Right atrium auricular region (tissue), 2 donors: ENCODE measurements around the gene TPBGL. TPM values are rescaled to one million over a fixed set of nuclear protein-coding genes. Genes with fewer than 3 reads are reported as not detected.

ENCODE experiments used
- DNase-seq: peaks from one replicate; pipeline ENCODE4 v3.0.0-alpha.2; 2019; ENCODE audit warnings: low spot score
- H3K27ac ChIP-seq, 2 donors: fragments of 200-600 bp; sonication (generic); 1 replicate in 1 of 2; 2 replicates in 1 of 2; pipeline ENCODE4 v1.5.1; 2016 to 2019
- H3K27me3 ChIP-seq, 2 donors: fragments of 200-600 bp; sonication (generic); one replicate each; pipeline versions ENCODE4 v1.5.1 to v1.6.0; 2017 to 2019
- H3K36me3 ChIP-seq: fragments of 200-600 bp; sonication (generic); one replicate; pipeline ENCODE4 v1.5.1; 2016
- H3K4me1 ChIP-seq, 2 donors: fragments of 200-600 bp; sonication (generic); one replicate each; pipeline versions ENCODE4 v1.5.1 to v1.6.0; 2017 to 2019
- H3K4me3 ChIP-seq, 2 donors: fragments of 200-600 bp; sonication (generic); 1 replicate in 1 of 2; 2 replicates in 1 of 2; pipeline ENCODE4 v1.5.1; 2017 to 2019; ENCODE audit warnings: mild to moderate bottlenecking in 1 of 2, moderate library complexity in 1 of 2
- H3K9me3 ChIP-seq, 2 donors: fragments of 200-600 bp; sonication (generic); one replicate each; pipeline ENCODE4 v1.5.1; 2019
- total RNA-seq, 2 donors: library from RNA; depleted of rRNA; stranded (reverse); fragments of >200 nt; gene quantifications; one replicate each; pipeline ENCODE4 v1.1.0, GENCODE V29; 2016
- TF ChIP-seq, protein P1 (sequence below), 2 donors: fragments of 200-600 bp; sonication (generic); IDR thresholded peaks; one replicate each; pipeline ENCODE4 v1.5.1; 2019; ENCODE audit warnings: antibody characterized with exemption in 2 of 2

TPBGL gene
- total RNA-seq, 2 donors from 2014 or later, result 0.12 to 0.15 TPM

DNA sequence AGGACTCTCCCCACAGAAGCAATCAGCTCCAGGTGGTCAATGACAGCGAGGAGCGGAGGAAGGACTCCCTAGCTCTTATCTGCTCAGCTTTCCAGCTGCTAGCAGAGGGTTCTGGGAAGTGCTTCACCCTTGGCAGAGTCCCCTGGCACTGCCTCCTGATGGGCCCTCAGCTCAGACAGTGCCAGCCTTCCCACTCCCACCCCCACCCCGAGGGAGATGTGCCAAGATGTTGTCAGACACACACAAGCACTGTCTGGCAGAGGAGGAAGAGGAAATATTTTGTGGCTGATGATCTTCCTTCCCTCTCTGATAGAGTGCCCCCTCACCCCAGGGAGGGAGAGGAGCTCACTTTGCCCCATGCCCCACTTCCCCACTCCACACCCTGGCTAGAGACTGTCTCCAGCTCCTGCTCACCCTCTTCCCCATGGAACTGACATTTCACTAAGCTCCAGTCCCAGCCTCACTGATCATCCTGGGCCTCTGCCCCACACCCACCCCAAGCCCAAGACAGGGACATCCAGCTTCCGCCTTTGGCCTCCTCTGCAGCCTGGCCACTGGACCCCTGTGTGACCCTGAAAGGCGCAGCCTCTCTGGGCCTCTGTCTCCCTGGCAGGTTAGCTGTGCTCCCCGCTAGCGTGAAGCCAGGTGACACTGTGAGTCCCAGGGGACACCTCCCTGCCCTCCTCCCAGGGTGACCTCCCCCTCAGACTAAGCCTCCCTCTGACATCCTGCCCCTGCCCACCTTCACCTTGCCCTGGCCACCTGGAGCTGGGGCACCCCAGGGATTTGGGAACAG is 45.2 kb upstream of the TPBGL start:
- H3K27me3 ChIP-seq, result no peaks in the 10 kb centered on the region
- TF ChIP-seq, protein P1, sequence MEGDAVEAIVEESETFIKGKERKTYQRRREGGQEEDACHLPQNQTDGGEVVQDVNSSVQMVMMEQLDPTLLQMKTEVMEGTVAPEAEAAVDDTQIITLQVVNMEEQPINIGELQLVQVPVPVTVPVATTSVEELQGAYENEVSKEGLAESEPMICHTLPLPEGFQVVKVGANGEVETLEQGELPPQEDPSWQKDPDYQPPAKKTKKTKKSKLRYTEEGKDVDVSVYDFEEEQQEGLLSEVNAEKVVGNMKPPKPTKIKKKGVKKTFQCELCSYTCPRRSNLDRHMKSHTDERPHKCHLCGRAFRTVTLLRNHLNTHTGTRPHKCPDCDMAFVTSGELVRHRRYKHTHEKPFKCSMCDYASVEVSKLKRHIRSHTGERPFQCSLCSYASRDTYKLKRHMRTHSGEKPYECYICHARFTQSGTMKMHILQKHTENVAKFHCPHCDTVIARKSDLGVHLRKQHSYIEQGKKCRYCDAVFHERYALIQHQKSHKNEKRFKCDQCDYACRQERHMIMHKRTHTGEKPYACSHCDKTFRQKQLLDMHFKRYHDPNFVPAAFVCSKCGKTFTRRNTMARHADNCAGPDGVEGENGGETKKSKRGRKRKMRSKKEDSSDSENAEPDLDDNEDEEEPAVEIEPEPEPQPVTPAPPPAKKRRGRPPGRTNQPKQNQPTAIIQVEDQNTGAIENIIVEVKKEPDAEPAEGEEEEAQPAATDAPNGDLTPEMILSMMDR (IDR thresholded peaks at IDR 0.05), result no peak
- H3K4me1 ChIP-seq, result peaks cover 0 to 73% of the 10 kb centered on the region in 2 donors
- no peaks in the 10 kb centered on the region for H3K36me3 ChIP-seq
- H3K4me3 ChIP-seq, result no peak overlapping the region
- H3K9me3 ChIP-seq, result no peaks in the 10 kb centered on the region
- DNase-seq, result no peak
- peak overlapping the region; percentile 70 to 76 for H3K27ac ChIP-seq

DNA sequence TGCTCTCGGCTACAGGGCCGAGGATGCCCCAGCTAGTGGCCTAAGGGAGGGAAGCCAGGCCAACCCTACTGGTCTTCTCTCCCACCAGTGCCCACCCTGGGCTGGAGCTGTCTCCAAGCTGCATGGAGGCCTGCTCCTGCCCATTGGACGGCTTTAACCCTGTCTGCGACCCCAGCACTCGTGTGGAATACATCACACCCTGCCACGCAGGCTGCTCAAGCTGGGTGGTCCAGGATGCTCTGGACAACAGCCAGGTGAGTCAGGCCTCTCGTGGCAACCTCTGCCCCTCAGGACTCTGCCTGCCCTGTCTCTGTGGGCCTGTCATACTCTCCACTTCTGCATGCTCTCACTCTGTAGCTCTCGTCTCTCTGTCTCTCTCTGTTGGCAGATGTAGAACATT is 44.1 kb upstream of the TPBGL start:
- Histone ChIP-seq H3K27me3 (no peaks in the 10 kb centered on the region), H3K27ac (peak overlapping the region in 1 of 2 donors; percentile 16), H3K4me1 (peaks cover 0 to 63% of the 10 kb centered on the region in 2 donors), H3K36me3 (no peaks in the 10 kb centered on the region), H3K4me3 (no peak overlapping the region), H3K9me3 (no peaks in the 10 kb centered on the region)
- TF ChIP-seq, protein P1 (IDR thresholded peaks at IDR 0.05), result no peak
- no peak for DNase-seq

DNA sequence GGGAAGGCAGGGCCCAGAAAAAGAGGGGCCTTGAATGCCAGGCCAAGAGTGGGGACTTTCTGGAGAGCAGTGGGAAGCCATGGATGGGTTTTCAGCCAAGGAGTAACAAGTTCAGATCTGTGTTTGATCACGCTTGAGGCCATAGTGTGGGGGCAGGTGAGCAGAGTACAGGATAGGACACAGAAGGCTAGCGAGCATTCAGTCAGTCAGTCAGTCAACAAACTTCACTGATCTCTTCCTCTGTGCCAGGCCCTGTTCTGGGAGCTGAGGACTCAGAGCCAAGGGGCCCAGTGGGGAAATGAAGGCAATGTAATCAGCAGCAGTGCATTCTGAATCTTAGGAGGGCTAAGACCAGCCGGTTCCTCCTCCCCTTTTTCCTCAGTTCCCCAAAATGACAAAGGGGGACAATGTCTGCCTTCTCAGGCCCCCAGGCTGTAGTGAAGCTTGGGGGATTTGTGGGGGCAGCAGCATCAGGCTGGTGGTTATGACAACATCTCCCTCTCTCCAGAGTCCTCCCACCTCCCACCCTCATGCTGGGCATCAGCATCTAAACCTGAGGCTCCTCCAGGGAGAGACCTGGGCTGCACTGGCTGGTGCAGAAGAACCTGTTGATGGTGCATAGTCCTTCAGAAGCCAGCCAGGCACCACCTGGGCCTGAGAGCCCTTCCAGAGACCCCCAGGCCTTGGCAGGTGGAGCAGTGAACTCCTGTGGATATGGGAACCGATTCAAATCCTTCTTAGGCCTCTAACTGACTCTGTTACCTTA is 42.9 kb upstream of the TPBGL start:
- TF ChIP-seq, protein P1 (IDR thresholded peaks at IDR 0.05), result no peak
- no peaks in the 10 kb centered on the region for H3K27me3 ChIP-seq
- H3K36me3 ChIP-seq, result no peaks in the 10 kb centered on the region
- H3K4me3 ChIP-seq, result no peak overlapping the region
- H3K27ac ChIP-seq, result no peak overlapping the region
- H3K4me1 ChIP-seq, result peaks cover 0 to 56% of the 10 kb centered on the region in 2 donors
- H3K9me3 ChIP-seq, result no peaks in the 10 kb centered on the region
- no peak for DNase-seq

DNA sequence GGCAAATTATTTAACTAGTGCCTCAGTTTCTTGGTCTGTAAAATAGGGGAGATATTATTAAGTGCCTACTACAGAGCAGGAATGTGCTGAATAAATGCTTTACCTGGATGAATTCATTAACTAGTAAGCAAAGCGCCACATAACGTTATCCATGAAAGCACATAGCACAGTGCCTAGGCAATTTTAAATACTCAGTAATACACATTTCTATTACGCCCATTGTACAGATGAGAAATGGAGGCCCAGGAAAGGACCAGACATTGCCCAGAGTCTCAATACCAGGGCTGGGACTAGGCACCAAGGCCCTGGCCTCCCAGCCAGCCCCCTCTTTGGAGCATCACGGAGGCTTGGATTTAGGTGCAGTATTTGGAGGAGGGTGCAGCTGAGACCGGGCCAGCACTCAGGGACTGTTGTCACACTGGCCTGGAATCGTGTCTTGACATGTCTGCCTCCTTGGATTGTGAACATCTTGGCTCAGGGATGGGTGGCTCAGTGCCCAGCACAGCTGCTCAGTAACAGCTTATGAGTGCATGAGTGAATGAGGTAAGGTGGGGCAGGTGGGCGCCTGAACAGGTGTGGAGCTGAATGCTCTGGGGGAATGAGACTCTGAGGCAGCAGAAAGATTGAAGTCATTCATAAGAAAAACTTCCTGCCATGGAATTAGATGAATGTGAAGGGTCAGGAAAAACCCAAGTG is 42.1 kb upstream of the TPBGL start:
- Histone ChIP-seq H3K9me3 (no peaks in the 10 kb centered on the region), H3K27ac (no peak overlapping the region), H3K4me1 (peaks cover 0 to 52% of the 10 kb centered on the region in 2 donors), H3K27me3 (no peaks in the 10 kb centered on the region), H3K36me3 (no peaks in the 10 kb centered on the region), H3K4me3 (no peak overlapping the region)
- DNase-seq, result no peak
- TF ChIP-seq, protein P1 (IDR thresholded peaks at IDR 0.05), result no peak

DNA sequence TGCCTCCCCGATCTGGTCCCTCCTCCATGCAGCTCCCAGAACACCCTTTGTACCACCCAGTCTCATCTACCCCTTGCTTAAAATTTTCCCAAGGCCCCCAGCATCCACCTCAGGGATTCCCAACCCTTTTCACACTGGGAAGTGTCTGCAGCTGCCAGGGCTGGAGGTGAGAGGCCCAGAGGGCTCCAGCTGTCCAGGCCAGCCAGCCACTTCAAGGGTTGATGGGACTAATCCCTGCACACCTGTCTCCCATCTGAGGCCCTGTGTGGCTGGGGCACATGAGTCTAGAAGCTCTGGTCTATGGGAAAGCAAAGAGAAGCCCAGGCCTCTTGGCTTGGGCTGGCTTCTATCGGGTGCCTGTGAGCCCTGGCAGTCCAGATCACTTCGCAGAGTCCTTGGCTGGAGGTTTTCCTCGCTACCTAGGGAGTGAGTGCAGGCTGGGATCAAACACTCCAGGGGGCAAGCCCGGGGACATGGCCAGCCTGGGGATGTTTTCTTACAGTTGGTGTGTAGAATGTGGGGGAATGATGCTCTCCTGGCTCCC is 41.1 kb upstream of the TPBGL start:
- Histone ChIP-seq H3K36me3 (no peaks in the 10 kb centered on the region), H3K27me3 (no peaks in the 10 kb centered on the region), H3K9me3 (no peaks in the 10 kb centered on the region), H3K27ac (no peak overlapping the region), H3K4me3 (no peak overlapping the region), H3K4me1 (peaks cover 0 to 41% of the 10 kb centered on the region in 2 donors)
- DNase-seq, result no peak
- TF ChIP-seq, protein P1 (IDR thresholded peaks at IDR 0.05), result no peak
